BE2C (cell line): ENCODE data around the gene LTC4S.

Source experiments
- DNase-seq: peaks from one replicate; pipeline ENCODE4 v3.0.0-alpha.2; 2020
- H3K27me3 ChIP-seq: fragments of 250-450 bp; sonication (Bioruptor Pico); 2 replicates; pipeline ENCODE4 v1.5.1; 2020; ENCODE audit warnings: mild to moderate bottlenecking
- H3K36me3 ChIP-seq: fragments of 250-450 bp; sonication (Bioruptor Pico); 2 replicates; pipeline ENCODE4 v1.5.1; 2020; ENCODE audit warnings: mild to moderate bottlenecking
- H3K4me1 ChIP-seq: fragments of 250-450 bp; sonication (Bioruptor Pico); 2 replicates; pipeline ENCODE4 v1.5.1; 2020
- H3K4me3 ChIP-seq: 2 replicates; pipeline ENCODE4 v1.5.1; 2011; ENCODE audit warnings: low read depth, low read length
- H3K9me3 ChIP-seq: fragments of 250-450 bp; sonication (Bioruptor Pico); 2 replicates; pipeline ENCODE4 v1.5.1; 2020
- TF ChIP-seq, protein P1 (sequence below): IDR thresholded peaks from 2 replicates; pipeline ENCODE4 v1.5.1; 2012; ENCODE audit warnings: mild to moderate bottlenecking, low read depth, low read length

The LTC4S gene

GRCh38 chr5:179767496-179768100 lies 26.2 kb upstream of the LTC4S start:
- Histone ChIP-seq H3K36me3 (peaks cover 64% of the 10 kb centered on the region), H3K9me3 (no peaks in the 10 kb centered on the region), H3K4me1 (peaks cover 20% of the 10 kb centered on the region), H3K27me3 (no peaks in the 10 kb centered on the region), H3K4me3 (no peak overlapping the region)
- TF ChIP-seq, protein P1, sequence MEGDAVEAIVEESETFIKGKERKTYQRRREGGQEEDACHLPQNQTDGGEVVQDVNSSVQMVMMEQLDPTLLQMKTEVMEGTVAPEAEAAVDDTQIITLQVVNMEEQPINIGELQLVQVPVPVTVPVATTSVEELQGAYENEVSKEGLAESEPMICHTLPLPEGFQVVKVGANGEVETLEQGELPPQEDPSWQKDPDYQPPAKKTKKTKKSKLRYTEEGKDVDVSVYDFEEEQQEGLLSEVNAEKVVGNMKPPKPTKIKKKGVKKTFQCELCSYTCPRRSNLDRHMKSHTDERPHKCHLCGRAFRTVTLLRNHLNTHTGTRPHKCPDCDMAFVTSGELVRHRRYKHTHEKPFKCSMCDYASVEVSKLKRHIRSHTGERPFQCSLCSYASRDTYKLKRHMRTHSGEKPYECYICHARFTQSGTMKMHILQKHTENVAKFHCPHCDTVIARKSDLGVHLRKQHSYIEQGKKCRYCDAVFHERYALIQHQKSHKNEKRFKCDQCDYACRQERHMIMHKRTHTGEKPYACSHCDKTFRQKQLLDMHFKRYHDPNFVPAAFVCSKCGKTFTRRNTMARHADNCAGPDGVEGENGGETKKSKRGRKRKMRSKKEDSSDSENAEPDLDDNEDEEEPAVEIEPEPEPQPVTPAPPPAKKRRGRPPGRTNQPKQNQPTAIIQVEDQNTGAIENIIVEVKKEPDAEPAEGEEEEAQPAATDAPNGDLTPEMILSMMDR, result no peak
- no peak for DNase-seq

DNA sequence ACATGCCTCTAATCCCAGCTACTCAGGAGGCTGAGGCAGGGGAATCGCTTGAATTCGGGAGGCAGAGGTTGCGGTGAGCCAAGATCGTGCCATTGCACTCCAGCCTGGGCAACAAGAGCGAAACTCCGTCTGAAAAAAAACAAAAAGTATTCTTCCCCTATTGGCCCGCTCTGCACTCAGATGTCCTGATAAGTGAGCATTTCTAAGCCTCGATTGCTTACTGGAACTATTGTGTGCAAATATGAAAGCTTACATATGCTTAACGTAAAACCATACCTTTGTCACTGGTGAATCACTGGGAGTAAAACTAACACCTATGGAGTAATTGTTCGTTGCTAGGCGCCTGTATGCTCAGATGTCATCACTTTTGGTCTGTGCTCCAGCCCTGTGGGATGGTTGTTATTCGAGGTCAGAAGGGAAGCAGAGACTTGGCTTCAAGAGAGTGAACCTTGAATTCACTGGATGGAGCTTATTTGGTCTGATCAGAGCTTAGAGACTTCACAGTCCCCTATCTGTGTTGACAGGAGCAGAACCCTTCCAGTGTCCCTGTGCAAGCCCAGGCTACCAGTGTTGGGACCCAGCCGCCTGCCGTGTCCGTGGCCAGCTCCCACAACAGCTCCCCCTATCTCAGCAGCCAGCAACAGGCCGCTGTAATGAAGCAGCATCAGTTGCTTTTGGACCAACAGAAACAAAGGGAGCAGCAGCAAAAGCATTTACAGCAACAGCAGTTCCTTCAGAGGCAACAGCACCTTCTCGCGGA lies 25.3 kb upstream of the LTC4S start:
- Histone ChIP-seq H3K4me3 (no peak overlapping the region), H3K27me3 (no peaks in the 10 kb centered on the region), H3K9me3 (no peaks in the 10 kb centered on the region), H3K4me1 (peaks cover 16% of the 10 kb centered on the region), H3K36me3 (peaks cover 73% of the 10 kb centered on the region)
- TF ChIP-seq, protein P1, result peak; percentile 28
- no peak for DNase-seq

DNA sequence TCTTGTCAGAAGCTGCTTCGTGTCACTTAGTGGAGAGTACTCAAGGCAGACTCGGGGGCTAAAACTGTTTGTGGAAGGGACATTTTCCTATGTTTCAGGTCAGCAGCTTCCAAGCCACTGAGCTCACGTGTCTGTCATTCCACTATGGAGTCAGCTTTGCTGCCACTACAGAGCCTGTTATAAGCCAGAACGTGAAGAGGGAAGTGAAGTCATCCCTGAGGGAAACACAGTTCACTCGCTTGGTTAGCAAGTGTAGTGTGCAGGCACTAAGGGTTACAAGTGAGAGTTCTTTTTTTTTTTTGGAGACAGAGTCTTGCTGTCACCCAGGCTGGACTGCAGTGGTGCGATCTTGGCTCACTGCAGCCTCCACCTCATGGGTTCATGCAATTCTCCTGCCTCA lies 24.5 kb upstream of the LTC4S start:
- peaks cover 16% of the 10 kb centered on the region for H3K4me1 ChIP-seq
- no peak overlapping the region for H3K4me3 ChIP-seq
- H3K9me3 ChIP-seq, result no peaks in the 10 kb centered on the region
- H3K36me3 ChIP-seq, result peaks cover 81% of the 10 kb centered on the region
- TF ChIP-seq, protein P1, result no peak
- H3K27me3 ChIP-seq, result no peaks in the 10 kb centered on the region
- no peak for DNase-seq

GRCh38 chr5:179769796-179770195 lies 24.0 kb upstream of the LTC4S start:
- Histone ChIP-seq H3K4me3 (no peak overlapping the region), H3K36me3 (peaks cover 86% of the 10 kb centered on the region), H3K4me1 (peaks cover 16% of the 10 kb centered on the region), H3K27me3 (no peaks in the 10 kb centered on the region), H3K9me3 (no peaks in the 10 kb centered on the region)
- TF ChIP-seq, protein P1, result no peak
- no peak for DNase-seq

DNA sequence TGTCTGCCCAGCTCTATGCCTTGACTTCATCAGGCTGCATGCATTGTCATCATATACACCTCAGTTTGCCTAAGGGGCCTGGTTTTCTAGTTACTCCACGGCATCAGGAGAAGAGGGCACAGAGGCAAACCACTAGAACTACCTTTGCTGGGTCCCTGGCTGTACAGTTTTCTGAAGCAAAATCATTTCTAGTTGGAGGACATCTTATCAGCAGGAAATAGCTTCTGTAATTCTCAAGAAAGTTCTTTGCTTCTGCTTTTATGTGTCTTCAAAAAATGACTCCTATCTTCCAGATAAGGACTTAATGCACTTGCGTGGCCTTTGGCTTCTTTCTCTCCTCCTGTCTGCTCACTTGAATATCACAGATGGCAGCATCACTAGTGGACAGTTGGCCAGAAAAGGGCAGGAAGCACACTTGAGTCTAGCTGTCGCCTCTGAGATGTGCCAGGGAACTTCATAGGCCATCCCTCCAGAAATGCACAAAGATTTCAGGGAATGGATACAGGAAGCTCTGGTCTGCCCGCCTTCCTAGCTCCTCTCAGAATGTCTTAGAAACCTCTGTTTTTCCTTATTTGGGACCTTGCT lies 22.4 kb upstream of the LTC4S start:
- no peaks in the 10 kb centered on the region for H3K27me3 ChIP-seq
- H3K4me3 ChIP-seq, result no peak overlapping the region
- TF ChIP-seq, protein P1, result no peak
- no peaks in the 10 kb centered on the region for H3K9me3 ChIP-seq
- H3K36me3 ChIP-seq, result peaks cover 84% of the 10 kb centered on the region
- DNase-seq, result no peak
- H3K4me1 ChIP-seq, result peaks cover 3% of the 10 kb centered on the region

GRCh38 chr5:179772351-179772750 lies 21.4 kb upstream of the LTC4S start:
- H3K27me3 ChIP-seq, result no peaks in the 10 kb centered on the region
- no peaks in the 10 kb centered on the region for H3K4me1 ChIP-seq
- peaks cover 77% of the 10 kb centered on the region for H3K36me3 ChIP-seq
- TF ChIP-seq, protein P1, result no peak
- no peak overlapping the region for H3K4me3 ChIP-seq
- no peak for DNase-seq
- H3K9me3 ChIP-seq, result no peaks in the 10 kb centered on the region
